Adrenal gland (tissue), 12 donors: Measurements from ENCODE around the gene RCCD1. TPM values are rescaled to one million over a fixed set of nuclear protein-coding genes. Genes with fewer than 3 reads are reported as not detected.

ENCODE experiments used
- DNase-seq, 7 donors: peaks; one replicate each; pipeline ENCODE4 v3.0.0-alpha.2; 2019 to 2020
- H3K27ac ChIP-seq, 5 donors: fragments of 200-600 bp; sonication (generic) in 4 of 5; 1 replicate in 3 of 5; 2 replicates in 2 of 5; pipeline versions ENCODE4 v1.5.1 to v1.8.0; 2016 to 2020; ENCODE audit warnings: mild to moderate bottlenecking in 1 of 5
- H3K27me3 ChIP-seq: fragments of 200-600 bp; 2 replicates; pipeline ENCODE4 v1.8.0; 2021
- H3K36me3 ChIP-seq, 2 donors: fragments of 200-600 bp; replicated peaks in 1 of 2; 1 replicate in 1 of 2; 2 replicates in 1 of 2; pipeline versions ENCODE4 v1.5.1 to v1.8.0; 2018 to 2022
- H3K4me1 ChIP-seq, 2 donors: fragments of 200-600 bp; replicated peaks in 1 of 2; 1 replicate in 1 of 2; 2 replicates in 1 of 2; pipeline versions ENCODE4 v1.5.1 to v1.8.0; 2018 to 2021
- H3K4me3 ChIP-seq, 4 donors: fragments of 200-600 bp; sonication (generic) in 3 of 4; one replicate each; pipeline ENCODE4 v1.5.1; 2016 to 2018
- H3K9me3 ChIP-seq, 3 donors: fragments of 200-600 bp; sonication (generic) in 1 of 3; replicated peaks in 1 of 3; 1 replicate in 2 of 3; 2 replicates in 1 of 3; pipeline versions ENCODE4 v1.5.1 to v1.8.0; 2016 to 2021
- POLR2A ChIP-seq, 2 donors: fragments of 450-650 bp; IDR thresholded peaks; one replicate each; pipeline ENCODE4 v1.6.1; 2017; ENCODE audit warnings: antibody characterized with exemption in 2 of 2, mild to moderate bottlenecking in 2 of 2, moderate library complexity in 1 of 2
- WGBS, 4 donors: extraction: QIAGEN DNeasy Blood & Tissue Kit in 2 of 4; methylation state at CpG; one replicate each; pipeline versions ENCODE4 v1.1.5 to v1.1.7; 2013 to 2017; 5-methylcytosine and 5-hydroxymethylcytosine counted together
- intact Hi-C, 2 donors: fragments of 100-400 bp; cut with DNase I; formaldehyde crosslinking; loops; one replicate each; pipeline versions ENCODE4 v1.14.1 to v1.15.0; 2022 to 2023
- polyA plus RNA-seq, 3 donors: library from polyadenylated mRNA; stranded (reverse); fragments of 200-250 nt in 2 of 3; fragments of 350-450 nt in 1 of 3; fragmentation: Illumina TruSeq in 1 of 3; extraction: RNeasy Lipid Tissue Mini Kit (QIAGEN cat#74804) in 1 of 3; gene quantifications; one replicate each; pipeline ENCODE4 v1.2.3, GENCODE V29; 2013 to 2014
- total RNA-seq, 9 donors: library from RNA; depleted of rRNA in 4 of 9; stranded (reverse); fragments of >200 nt in 4 of 9; fragments of 120-200 nt in 1 of 9; fragmentation: NEBNext Ultra II Directional in 1 of 9; extraction: Animal tissue kit (Norgen Biotek cat#: 25700) in 1 of 9; gene quantifications; one replicate each; pipeline versions ENCODE4 v1.1.0 to v1.2.4, GENCODE V29; 2013 to 2023
- TF ChIP-seq, protein P1 (sequence below), 6 experiments: fragments of 450-650 bp in 4 of 6; fragments of 200-600 bp in 2 of 6; sonication (generic) in 1 of 6; IDR thresholded peaks; 1 replicate in 5 of 6; 2 replicates in 1 of 6; pipeline versions ENCODE4 v1.5.1 to v1.8.0; 2016 to 2021; ENCODE audit warnings: antibody characterized with exemption in 6 of 6, mild to moderate bottlenecking in 2 of 6, moderate library complexity in 1 of 6
- donor health status: healthy with polysubstance abuse.
- donor health status: Bipolar disorder and iron deficiency.
- donor health status: DM: yes; HTN: yes; CAD: no.
- donor health status: DM: no; HTN: no; CAD: no.
- donor health status: DM: no; HTN: no; CAD: no.
- donor health status: DM: yes; HTN: yes; CAD: no.

Gene RCCD1
- total and polyA plus RNA-seq, 12 donors, result 7.7 to 38.7 (median 17.6) TPM

DNA sequence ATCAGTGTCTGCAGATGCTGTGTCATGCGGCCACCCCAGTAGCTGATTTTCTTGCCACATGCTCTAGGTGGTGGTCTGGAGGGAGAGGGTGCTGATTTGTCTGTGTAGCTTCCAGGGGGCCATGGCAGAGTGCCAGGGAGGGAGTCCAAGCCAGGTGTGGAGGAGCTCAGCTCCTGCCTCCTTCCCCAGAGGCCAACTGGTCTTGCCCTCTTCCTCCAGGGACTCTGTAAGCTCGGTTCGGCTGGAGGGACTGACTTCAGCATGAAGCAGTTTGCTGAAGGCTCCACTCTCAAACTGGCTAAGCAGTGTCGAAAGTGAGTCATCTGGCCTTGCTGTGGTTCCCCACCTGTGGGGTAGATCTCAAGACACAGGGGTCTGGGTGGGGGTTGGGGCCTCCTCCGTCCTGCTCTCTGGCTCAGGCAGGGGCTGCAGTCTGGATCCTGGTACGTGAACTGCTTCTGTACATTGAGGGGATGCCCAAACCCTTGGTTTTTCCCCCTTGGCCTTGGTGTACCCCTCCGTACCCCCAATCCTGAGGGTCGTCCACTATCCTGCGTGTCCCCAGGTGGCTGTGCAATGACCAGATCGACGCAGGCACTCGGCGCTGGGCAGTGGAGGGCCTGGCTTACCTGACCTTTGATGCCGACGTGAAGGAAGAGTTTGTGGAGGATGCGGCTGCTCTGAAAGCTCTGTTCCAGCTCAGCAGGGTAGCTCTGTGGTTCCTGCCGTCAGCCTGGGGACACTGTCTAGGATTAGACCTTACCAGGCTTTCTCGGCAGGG lies 6.9 kb upstream of the RCCD1 start:
- peak in 2 of 7 donors; percentile 26 to 31 for DNase-seq
- TF ChIP-seq, protein P1, sequence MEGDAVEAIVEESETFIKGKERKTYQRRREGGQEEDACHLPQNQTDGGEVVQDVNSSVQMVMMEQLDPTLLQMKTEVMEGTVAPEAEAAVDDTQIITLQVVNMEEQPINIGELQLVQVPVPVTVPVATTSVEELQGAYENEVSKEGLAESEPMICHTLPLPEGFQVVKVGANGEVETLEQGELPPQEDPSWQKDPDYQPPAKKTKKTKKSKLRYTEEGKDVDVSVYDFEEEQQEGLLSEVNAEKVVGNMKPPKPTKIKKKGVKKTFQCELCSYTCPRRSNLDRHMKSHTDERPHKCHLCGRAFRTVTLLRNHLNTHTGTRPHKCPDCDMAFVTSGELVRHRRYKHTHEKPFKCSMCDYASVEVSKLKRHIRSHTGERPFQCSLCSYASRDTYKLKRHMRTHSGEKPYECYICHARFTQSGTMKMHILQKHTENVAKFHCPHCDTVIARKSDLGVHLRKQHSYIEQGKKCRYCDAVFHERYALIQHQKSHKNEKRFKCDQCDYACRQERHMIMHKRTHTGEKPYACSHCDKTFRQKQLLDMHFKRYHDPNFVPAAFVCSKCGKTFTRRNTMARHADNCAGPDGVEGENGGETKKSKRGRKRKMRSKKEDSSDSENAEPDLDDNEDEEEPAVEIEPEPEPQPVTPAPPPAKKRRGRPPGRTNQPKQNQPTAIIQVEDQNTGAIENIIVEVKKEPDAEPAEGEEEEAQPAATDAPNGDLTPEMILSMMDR (IDR thresholded peaks at IDR 0.05), result no peak
- H3K36me3 ChIP-seq, result peaks cover 0 to 95% of the 10 kb centered on the region in 2 donors
- no peaks in the 10 kb centered on the region for H3K27me3 ChIP-seq
- H3K27ac ChIP-seq, result no peak overlapping the region
- no peaks in the 10 kb centered on the region for H3K4me1 ChIP-seq
- H3K4me3 ChIP-seq, result no peak overlapping the region
- intact Hi-C loops, result no loop called here
- no peaks in the 10 kb centered on the region for H3K9me3 ChIP-seq
- 80 to 90% (median 88%) methylated on average over 16 to 18 of the region's 18 CpGs for WGBS, 4 donors

DNA sequence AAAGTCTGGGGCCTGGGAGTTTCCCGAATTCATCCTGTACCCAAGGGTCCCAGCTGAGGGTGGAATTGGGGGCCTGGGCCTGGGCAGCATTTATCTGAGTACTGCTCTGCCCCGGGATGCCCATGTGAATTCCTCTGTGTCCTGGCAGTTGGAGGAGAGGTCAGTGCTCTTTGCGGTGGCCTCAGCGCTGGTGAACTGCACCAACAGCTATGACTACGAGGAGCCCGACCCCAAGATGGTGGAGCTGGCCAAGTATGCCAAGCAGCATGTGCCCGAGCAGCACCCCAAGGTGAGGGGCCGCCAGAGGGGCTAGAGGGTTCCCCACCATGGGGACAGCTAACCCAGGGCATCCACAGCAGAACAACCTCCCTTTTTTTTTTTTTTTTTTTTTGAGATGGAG lies 6.2 kb upstream of the RCCD1 start:
- WGBS, 4 donors, result 87 to 97% (median 94%) methylated on average over 3 to 8 of the region's 8 CpGs
- no peaks in the 10 kb centered on the region for H3K27me3 ChIP-seq
- intact Hi-C loops, result no loop called here

DNA sequence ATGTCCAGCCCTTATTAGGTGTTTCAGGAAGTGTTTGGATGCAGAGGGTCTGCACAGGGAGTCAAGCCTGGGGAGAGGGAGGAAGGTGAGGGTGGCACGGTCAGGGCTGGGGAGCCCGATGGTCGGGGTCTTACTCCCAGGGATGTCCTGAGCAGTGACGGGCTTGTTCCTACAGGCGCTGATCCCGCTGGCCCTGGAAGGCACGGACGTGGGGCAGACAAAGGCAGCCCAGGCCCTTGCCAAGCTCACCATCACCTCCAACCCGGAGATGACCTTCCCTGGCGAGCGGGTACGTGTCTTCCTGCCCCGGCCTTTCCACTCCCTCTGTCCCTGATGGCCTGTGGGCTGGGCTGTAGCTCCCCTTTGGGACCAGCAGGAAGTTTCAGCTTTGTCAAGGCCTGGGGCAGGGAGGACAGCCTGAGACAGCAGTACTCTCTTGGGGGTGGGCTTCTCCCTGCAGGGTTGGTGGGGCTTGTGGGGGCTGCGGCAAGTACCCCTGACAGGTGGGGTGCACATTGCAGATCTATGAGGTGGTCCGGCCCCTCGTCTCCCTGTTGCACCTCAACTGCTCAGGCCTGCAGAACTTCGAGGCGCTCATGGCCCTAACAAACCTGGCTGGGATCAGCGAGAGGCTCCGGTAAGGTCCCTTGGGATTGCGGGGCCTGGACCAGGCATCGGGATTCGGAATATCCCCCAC lies 4.6 kb upstream of the RCCD1 start:
- TF ChIP-seq, protein P1 (IDR thresholded peaks at IDR 0.05), result no peak
- no peak for TF ChIP-seq POLR2A (IDR thresholded peaks at IDR 0.05)
- no peak for DNase-seq
- intact Hi-C loops, result loop anchor here in 1 of 2 donors (10.0 kb wide), 1 partner anchor 85 kb away; no protein-coding TSS in a partner anchor
- Histone ChIP-seq H3K36me3 (peaks cover 0 to 84% of the 10 kb centered on the region in 2 donors), H3K4me3 (no peak overlapping the region), H3K27me3 (no peaks in the 10 kb centered on the region), H3K9me3 (no peaks in the 10 kb centered on the region), H3K27ac (no peak overlapping the region), H3K4me1 (peaks cover 0 to 5% of the 10 kb centered on the region in 2 donors)
- WGBS, 4 donors, result 87 to 95% (median 91%) methylated on average over 9 to 23 of the region's 23 CpGs

More for the DNA sequence above, 6.2 kb upstream of the RCCD1 start:
- no peaks in the 10 kb centered on the region for H3K9me3 ChIP-seq
- no peaks in the 10 kb centered on the region for H3K4me1 ChIP-seq
- no peak overlapping the region for H3K27ac ChIP-seq
- DNase-seq, result no peak
- no peak overlapping the region for H3K4me3 ChIP-seq
- TF ChIP-seq, protein P1 (IDR thresholded peaks at IDR 0.05), result no peak
- no peak for TF ChIP-seq POLR2A (IDR thresholded peaks at IDR 0.05)
- peaks cover 0 to 95% of the 10 kb centered on the region in 2 donors for H3K36me3 ChIP-seq

DNA sequence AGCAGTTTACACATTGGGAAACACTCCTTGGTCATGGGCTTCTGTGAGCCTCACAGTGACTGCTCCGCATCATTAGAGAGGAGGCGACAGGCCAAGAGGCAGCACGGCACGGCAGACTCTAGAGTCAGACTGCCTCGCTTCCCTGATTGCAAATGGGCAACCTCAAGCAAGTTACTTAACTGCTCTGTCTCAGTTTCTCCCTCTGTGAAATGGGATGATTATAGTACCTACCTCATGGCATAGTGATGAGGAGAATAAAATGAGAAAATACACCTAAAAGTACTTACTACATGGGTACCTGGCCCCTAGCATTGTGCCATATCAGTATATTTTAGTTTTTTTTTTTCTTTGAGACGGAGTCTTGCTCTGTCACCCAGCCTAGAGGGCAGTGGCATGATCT lies 4.0 kb upstream of the RCCD1 start:
- no peaks in the 10 kb centered on the region for H3K27me3 ChIP-seq
- H3K27ac ChIP-seq, result no peak overlapping the region
- DNase-seq, result no peak
- peaks cover 5 to 10% of the 10 kb centered on the region in 2 donors for H3K4me1 ChIP-seq
- WGBS, 4 donors, result 81 to 98% (median 95%) methylated on average over 1 to 6 of the region's 6 CpGs
- no peak overlapping the region for H3K4me3 ChIP-seq
- H3K9me3 ChIP-seq, result no peaks in the 10 kb centered on the region
- H3K36me3 ChIP-seq, result peaks cover 0 to 78% of the 10 kb centered on the region in 2 donors
- TF ChIP-seq POLR2A (IDR thresholded peaks at IDR 0.05), result no peak
- TF ChIP-seq, protein P1 (IDR thresholded peaks at IDR 0.05), result no peak
- intact Hi-C loops, result loop anchor here in 1 of 2 donors (10.0 kb wide), 1 partner anchor 84 kb away; no protein-coding TSS in a partner anchor
